Activated naive CD4-positive, alpha-beta T cell treated with anti-CD3 and anti-CD28 coated beads for 36 hours (primary cell): ENCODE measurements around the gene TBC1D22A. TPM values are rescaled to one million over a fixed set of nuclear protein-coding genes. Genes with fewer than 3 reads are reported as not detected.
"Not testable (repeated sequence)": the region's sequence is repeated elsewhere in the genome, so short reads cannot be mapped to it uniquely, and the experiment has no call there.

ENCODE experiments used
- CTCF ChIA-PET: fragments of 350-600 bp; sonication (Branson Sonifier 250); formaldehyde crosslinking; loops from one replicate; lab custom pipeline; 2021; ENCODE audit warnings: antibody characterized with exemption; lab: Charles Lee
- DNase-seq: peaks from one replicate; pipeline ENCODE4 v3.0.0-alpha.2; 2020
- H3K27ac Mint-ChIP-seq: one replicate; pipeline ENCODE4 v1.8.0; 2021; ENCODE audit warnings: mild to moderate bottlenecking, mixed read lengths
- H3K27me3 Mint-ChIP-seq: one replicate; pipeline ENCODE4 v1.8.0; 2021; ENCODE audit warnings: low read depth, mixed read lengths
- H3K36me3 Mint-ChIP-seq: one replicate; pipeline ENCODE4 v1.8.0; 2021; ENCODE audit warnings: low read depth, mixed read lengths
- H3K4me1 Mint-ChIP-seq: one replicate; pipeline ENCODE4 v1.8.0; 2021; ENCODE audit warnings: low read depth, mixed read lengths
- H3K4me3 Mint-ChIP-seq: one replicate; pipeline ENCODE4 v1.8.0; 2021; ENCODE audit warnings: mild to moderate bottlenecking, moderate library complexity, mixed read lengths
- H3K9me3 Mint-ChIP-seq: one replicate; pipeline ENCODE4 v1.8.0; 2021; ENCODE audit warnings: mixed read lengths
- intact Hi-C: fragments of 100-400 bp; cut with micrococcal nuclease; formaldehyde crosslinking; loops from one replicate; pipeline ENCODE4 v1.15.1; 2023
- total RNA-seq, 2 experiments: library from RNA; stranded (reverse); gene quantifications; one replicate each; pipeline ENCODE4 v1.2.3, GENCODE V29; 2021

Gene TBC1D22A
- total RNA-seq, 2 experiments from 2014 or later: 20.1 to 21.4 TPM

- no peaks in the 10 kb centered on the region for H3K27me3 Mint-ChIP-seq
- H3K27ac Mint-ChIP-seq: no peak overlapping the region
- intact Hi-C loops: no loop called here
- CTCF ChIA-PET: no interaction called here
- H3K36me3 Mint-ChIP-seq: no peaks in the 10 kb centered on the region
- H3K4me1 Mint-ChIP-seq: peaks cover 20% of the 10 kb centered on the region
- no peaks in the 10 kb centered on the region for H3K9me3 Mint-ChIP-seq
- no peak overlapping the region for H3K4me3 Mint-ChIP-seq
- DNase-seq: no peak
Measured at GRCh38 chr22:47043835-47044721, 281.6 kb downstream of the TBC1D22A start.

- intact Hi-C loops: no loop called here
- Mint-ChIP-seq H3K27ac (no peak overlapping the region), H3K4me3 (no peak overlapping the region), H3K9me3 (no peaks in the 10 kb centered on the region), H3K4me1 (peaks cover 26% of the 10 kb centered on the region), H3K27me3 (no peaks in the 10 kb centered on the region), H3K36me3 (no peaks in the 10 kb centered on the region)
- CTCF ChIA-PET: no interaction called here
- DNase-seq: no peak
Measured at GRCh38 chr22:47044722-47045535, 282.5 kb downstream of the TBC1D22A start.

- no peaks in the 10 kb centered on the region for H3K9me3 Mint-ChIP-seq
- intact Hi-C loops: no loop called here
- H3K27me3 Mint-ChIP-seq: no peaks in the 10 kb centered on the region
- no peak overlapping the region for H3K27ac Mint-ChIP-seq
- peaks cover 26% of the 10 kb centered on the region for H3K4me1 Mint-ChIP-seq
- no peak overlapping the region for H3K4me3 Mint-ChIP-seq
- DNase-seq: no peak
- H3K36me3 Mint-ChIP-seq: no peaks in the 10 kb centered on the region
- CTCF ChIA-PET: interaction anchor here (1.1 kb wide), 1 partner anchor 8 kb away, joined by 3 read pairs; no protein-coding TSS in a partner anchor
Measured at GRCh38 chr22:47045691-47046410, 283.4 kb downstream of the TBC1D22A start.

- peaks cover 26% of the 10 kb centered on the region for H3K4me1 Mint-ChIP-seq
- CTCF ChIA-PET: interaction anchor here (1.1 kb wide), 1 partner anchor 9 kb away, joined by 3 read pairs; no protein-coding TSS in a partner anchor
- H3K4me3 Mint-ChIP-seq: no peak overlapping the region
- DNase-seq: no peak
- intact Hi-C loops: no loop called here
- no peaks in the 10 kb centered on the region for H3K27me3 Mint-ChIP-seq
- no peaks in the 10 kb centered on the region for H3K36me3 Mint-ChIP-seq
- no peaks in the 10 kb centered on the region for H3K9me3 Mint-ChIP-seq
- no peak overlapping the region for H3K27ac Mint-ChIP-seq
Measured at GRCh38 chr22:47046411-47047065, 284.1 kb downstream of the TBC1D22A start.

- CTCF ChIA-PET: no interaction called here
- no peaks in the 10 kb centered on the region for H3K27me3 Mint-ChIP-seq
- DNase-seq: no peak
- no peaks in the 10 kb centered on the region for H3K9me3 Mint-ChIP-seq
- H3K4me1 Mint-ChIP-seq: peaks cover 23% of the 10 kb centered on the region
- H3K4me3 Mint-ChIP-seq: no peak overlapping the region
- no peak overlapping the region for H3K27ac Mint-ChIP-seq
- intact Hi-C loops: no loop called here
- H3K36me3 Mint-ChIP-seq: no peaks in the 10 kb centered on the region
Measured at GRCh38 chr22:47047321-47048122, 285.1 kb downstream of the TBC1D22A start.

GRCh38 chr22:47048123-47049077, 285.9 kb downstream of the TBC1D22A start:
- H3K4me3 Mint-ChIP-seq: no peak overlapping the region
- no peak overlapping the region for H3K27ac Mint-ChIP-seq
- H3K36me3 Mint-ChIP-seq: no peaks in the 10 kb centered on the region
- H3K4me1 Mint-ChIP-seq: peaks cover 19% of the 10 kb centered on the region
- CTCF ChIA-PET: no interaction called here
- no peaks in the 10 kb centered on the region for H3K9me3 Mint-ChIP-seq
- DNase-seq: no peak
- H3K27me3 Mint-ChIP-seq: no peaks in the 10 kb centered on the region
- intact Hi-C loops: no loop called here

GRCh38 chr22:47049078-47049624, 286.7 kb downstream of the TBC1D22A start:
- Mint-ChIP-seq H3K27me3 (no peaks in the 10 kb centered on the region), H3K36me3 (no peaks in the 10 kb centered on the region), H3K9me3 (no peaks in the 10 kb centered on the region), H3K27ac (no peak overlapping the region), H3K4me3 (no peak overlapping the region), H3K4me1 (peaks cover 14% of the 10 kb centered on the region)
- intact Hi-C loops: no loop called here
- no peak for DNase-seq
- CTCF ChIA-PET: no interaction called here

- H3K4me1 Mint-ChIP-seq, H3K9me3 Mint-ChIP-seq, H3K27me3 Mint-ChIP-seq: not testable (repeated sequence)
Measured at GRCh38 chr22:47049736-47050400, 287.4 kb downstream of the TBC1D22A start.

GRCh38 chr22:47050401-47051051, 288.1 kb downstream of the TBC1D22A start:
- no peak for DNase-seq
- intact Hi-C loops: no loop called here

More at GRCh38 chr22:47049736-47050400, 287.4 kb downstream of the TBC1D22A start:
- H3K36me3 Mint-ChIP-seq, H3K27ac Mint-ChIP-seq, H3K4me3 Mint-ChIP-seq, DNase-seq, CTCF ChIA-PET, intact Hi-C loops: not testable (repeated sequence)

More at GRCh38 chr22:47050401-47051051, 288.1 kb downstream of the TBC1D22A start:
- Mint-ChIP-seq H3K36me3 (peaks cover 2% of the 10 kb centered on the region), H3K4me1 (peaks cover 9% of the 10 kb centered on the region), H3K27ac (no peak overlapping the region), H3K27me3 (no peaks in the 10 kb centered on the region), H3K4me3 (no peak overlapping the region), H3K9me3 (no peaks in the 10 kb centered on the region)
- CTCF ChIA-PET: no interaction called here
